IMR-90 (cell line): Measurements from ENCODE around the gene LEP. TPM values are rescaled to one million over a fixed set of nuclear protein-coding genes. Genes with fewer than 3 reads are reported as not detected.

Experiments used
- ATAC-seq: fragments of 200-7000 bp; cut with Tn5 transposase; 2 replicates; pipeline ENCODE4 v1.9.1; 2020; ENCODE audit warnings: low read depth, mild to moderate bottlenecking, moderate library complexity
- BruUV-seq: library from RNA; stranded (reverse); fragments of 400-500 nt; replicated peaks from 2 replicates; lab custom pipeline; 2021; lab: Mats Ljungman, UMichigan
- CTCF ChIA-PET: fragments of 300-600 bp; formaldehyde crosslinking; extraction: SDS; loops from one replicate; lab custom pipeline; 2021; ENCODE audit warnings: antibody characterized with exemption; lab: Yijun Ruan, JAX
- POLR2A ChIA-PET: fragments of 300-600 bp; sonication (Branson Sonifier 250); formaldehyde crosslinking; loops from one replicate; lab custom pipeline; 2022; ENCODE audit warnings: antibody characterized with exemption; ENCODE audit not compliant: unreplicated experiment; lab: Charles Lee
- DNase-seq: peaks from one replicate; pipeline ENCODE4 v3.0.0; 2013
- H2AFZ ChIP-seq: replicated peaks from 2 replicates; pipeline ENCODE3; 2013; ENCODE audit warnings: low read length, mild to moderate bottlenecking; ENCODE audit not compliant: poor library complexity
- H2AK5ac ChIP-seq: 2 replicates; pipeline ENCODE4 v1.6.1; 2013; ENCODE audit warnings: low read depth, low read length, inconsistent platforms
- H2AK9ac ChIP-seq: replicated peaks from 2 replicates; pipeline ENCODE3; 2013; ENCODE audit warnings: mild to moderate bottlenecking, low read depth, low read length, moderate library complexity; ENCODE audit not compliant: poor library complexity
- H2BK120ac ChIP-seq: 2 replicates; pipeline ENCODE4 v1.6.1; 2013; ENCODE audit warnings: low read depth, low read length, inconsistent platforms
- H2BK15ac ChIP-seq: 3 replicates; pipeline ENCODE4 v1.6.1; 2013; ENCODE audit warnings: low read depth, low read length, inconsistent platforms
- H2BK20ac ChIP-seq: 2 replicates; pipeline ENCODE4 v1.6.1; 2013; ENCODE audit warnings: low read depth, mild to moderate bottlenecking, inconsistent platforms, low read length, moderate library complexity
- H2BK5ac ChIP-seq: 2 replicates; pipeline ENCODE4 v1.6.1; 2013; ENCODE audit warnings: mild to moderate bottlenecking, low read depth, low read length, inconsistent platforms; ENCODE audit not compliant: poor library complexity, severe bottlenecking
- H3K14ac ChIP-seq: replicated peaks from 2 replicates; pipeline ENCODE4 v1.6.1; 2013; ENCODE audit warnings: low read depth, low read length, inconsistent platforms
- H3K18ac ChIP-seq: 2 replicates; pipeline ENCODE4 v1.6.1; 2013; ENCODE audit warnings: low read depth, low read length, control low read depth
- H3K23ac ChIP-seq: 2 replicates; pipeline ENCODE4 v1.6.1; 2013; ENCODE audit warnings: low read depth, low read length, inconsistent platforms
- H3K27ac ChIP-seq: 2 replicates; pipeline ENCODE4 v1.5.1; 2013; ENCODE audit warnings: mild to moderate bottlenecking, control low read depth, low read length; ENCODE audit not compliant: insufficient read depth
- H3K27me3 ChIP-seq: 2 replicates; pipeline ENCODE4 v1.6.1; 2013; ENCODE audit warnings: low read length; ENCODE audit not compliant: control insufficient read depth, insufficient read depth
- H3K36me3 ChIP-seq: 2 replicates; pipeline ENCODE4 v1.6.1; 2013; ENCODE audit warnings: low read length, mixed read lengths; ENCODE audit not compliant: control insufficient read depth, insufficient read depth
- H3K4ac ChIP-seq: 2 replicates; pipeline ENCODE4 v1.6.1; 2013; ENCODE audit warnings: low read depth, low read length, inconsistent platforms
- H3K4me1 ChIP-seq: 2 replicates; pipeline ENCODE4 v1.6.1; 2013; ENCODE audit warnings: low read length, mixed read lengths; ENCODE audit not compliant: control insufficient read depth, insufficient read depth
- H3K4me2 ChIP-seq: 2 replicates; pipeline ENCODE4 v1.6.1; 2013; ENCODE audit warnings: low read depth, mild to moderate bottlenecking, control low read depth, low read length, moderate library complexity
- H3K4me3 ChIP-seq: 2 replicates; pipeline ENCODE4 v1.5.1; 2013; ENCODE audit warnings: low read depth, mild to moderate bottlenecking, control low read depth, low read length, moderate library complexity; ENCODE audit not compliant: insufficient read depth
- H3K56ac ChIP-seq: 2 replicates; pipeline ENCODE4 v1.6.1; 2013; ENCODE audit warnings: low read length, inconsistent platforms; ENCODE audit not compliant: insufficient read depth; ENCODE audit errors: extremely low read depth
- H3K79me1 ChIP-seq, 2 experiments: 2 replicates each; pipeline ENCODE4 v1.6.1; 2013; ENCODE audit warnings: low read length in 2 of 2, inconsistent platforms in 1 of 2, low read depth in 1 of 2
- H3K9ac ChIP-seq: 2 replicates; pipeline ENCODE4 v1.6.1; 2013; ENCODE audit warnings: low read depth, low read length, control low read depth
- H3K9me1 ChIP-seq: 2 replicates; pipeline ENCODE4 v1.6.1; 2013; ENCODE audit warnings: low read length, inconsistent platforms; ENCODE audit not compliant: insufficient read depth
- H3K9me3 ChIP-seq: 2 replicates; pipeline ENCODE4 v1.6.1; 2013; ENCODE audit warnings: low read length; ENCODE audit not compliant: control insufficient read depth, insufficient read depth
- H4K20me1 ChIP-seq: 2 replicates; pipeline ENCODE4 v1.6.1; 2013; ENCODE audit warnings: low read length, inconsistent platforms; ENCODE audit not compliant: insufficient read depth
- H4K5ac ChIP-seq: 2 replicates; pipeline ENCODE4 v1.6.1; 2013; ENCODE audit warnings: mild to moderate bottlenecking, low read depth, low read length, control low read depth
- H4K8ac ChIP-seq, 2 experiments: 2 replicates each; pipeline ENCODE4 v1.6.1; 2013; ENCODE audit warnings: low read depth in 2 of 2, low read length in 2 of 2, control low read depth in 1 of 2, inconsistent platforms in 1 of 2
- H4K91ac ChIP-seq: 2 replicates; pipeline ENCODE4 v1.6.1; 2013; ENCODE audit warnings: low read depth, low read length, inconsistent platforms; ENCODE audit not compliant: insufficient read depth
- CHD1 ChIP-seq: IDR thresholded peaks from 2 replicates; pipeline ENCODE4 v1.6.1; 2012; ENCODE audit warnings: low read depth, low read length, improper control_type of control experiment
- CTCF ChIP-seq: conservative IDR thresholded peaks from 2 replicates; pipeline ENCODE4 v1.5.1; 2012; ENCODE audit warnings: mild to moderate bottlenecking, low read depth, low read length, improper control_type of control experiment
- FOS ChIP-seq: fragments of 150-350 bp; IDR thresholded peaks from 2 replicates; pipeline ENCODE4 v1.6.1; 2016; ENCODE audit warnings: low read depth, low read length
- MAFK ChIP-seq: IDR thresholded peaks from 2 replicates; pipeline ENCODE4 v1.6.1; 2012; ENCODE audit warnings: low read depth, low read length, improper control_type of control experiment
- MXI1 ChIP-seq: IDR thresholded peaks from 2 replicates; pipeline ENCODE4 v1.6.1; 2012; ENCODE audit warnings: low read depth, mild to moderate bottlenecking, low read length, moderate library complexity, borderline replicate concordance
- NFE2L2 ChIP-seq: fragments of 150-350 bp; IDR thresholded peaks from 2 replicates; pipeline ENCODE4 v1.6.1; 2016; ENCODE audit warnings: low read depth, mild to moderate bottlenecking, low read length
- POLR2A ChIP-seq: IDR thresholded peaks from 2 replicates; pipeline ENCODE4 v1.6.1; 2012; ENCODE audit warnings: mild to moderate bottlenecking, low read depth, low read length
- RCOR1 ChIP-seq: IDR thresholded peaks from 2 replicates; pipeline ENCODE4 v1.6.1; 2012; ENCODE audit warnings: mild to moderate bottlenecking, low read length, improper control_type of control experiment; ENCODE audit not compliant: insufficient replicate concordance
- WGBS, 2 experiments: methylation state at CpG; one replicate each; pipeline versions ENCODE4 v1.1.5 to v1.1.7; 2013; ENCODE audit warnings: missing lambda C conversion rate in 2 of 2; ENCODE audit not compliant: insufficient read length in 1 of 2; ENCODE audit errors: extremely low coverage in 2 of 2; 5-methylcytosine and 5-hydroxymethylcytosine counted together
- dilution Hi-C: fragments of 300-500 bp; cut with HindIII; formaldehyde crosslinking; loops from one replicate; pipeline ENCODE4 v1.14.3; 2018; ENCODE audit warnings: low sequenced_read_pairs; ENCODE audit not compliant: unreplicated experiment
- in situ Hi-C: fragments of 300-500 bp; cut with MboI; formaldehyde crosslinking; loops from 3 replicates; pipeline ENCODE4 v1.14.3; 2019; ENCODE audit warnings: low sequenced_read_pairs, inconsistent platforms, mixed read lengths
- intact Hi-C: fragments of 100-400 bp; cut with micrococcal nuclease; formaldehyde crosslinking; loops from 2 replicates; pipeline ENCODE4 v1.10.0; 2022
- polyA plus RNA-seq, 3 experiments: library from polyadenylated mRNA; depleted of rRNA; stranded (reverse); fragments of >200 nt; gene quantifications; 2 replicates each; pipeline ENCODE4 v1.2.3, GENCODE V29; 2012; ENCODE audit warnings: low replicate concordance in 1 of 3
- total RNA-seq: library from RNA; depleted of rRNA; stranded (reverse); fragments of >200 nt; gene quantifications from 2 replicates; pipeline ENCODE4 v1.2.3, GENCODE V29; 2012
- TF ChIP-seq, protein P1 (sequence below): fragments of 150-350 bp; IDR thresholded peaks from 2 replicates; pipeline ENCODE4 v1.6.1; 2016; ENCODE audit warnings: low read depth, mild to moderate bottlenecking, low read length, moderate library complexity, borderline replicate concordance

Gene LEP
- total and polyA plus RNA-seq, 2 of the 4 experiments (the other 2 are of a cell fraction) = not detected

GRCh38 chr7:128274246-128274883, 33.3 kb downstream of the LEP start:
- TF ChIP-seq RCOR1 (no peak), NFE2L2 (no peak), MXI1 (no peak), CTCF (no peak), FOS (no peak), POLR2A (no peak), CHD1 (no peak), MAFK (no peak)
- TF ChIP-seq, protein P1, sequence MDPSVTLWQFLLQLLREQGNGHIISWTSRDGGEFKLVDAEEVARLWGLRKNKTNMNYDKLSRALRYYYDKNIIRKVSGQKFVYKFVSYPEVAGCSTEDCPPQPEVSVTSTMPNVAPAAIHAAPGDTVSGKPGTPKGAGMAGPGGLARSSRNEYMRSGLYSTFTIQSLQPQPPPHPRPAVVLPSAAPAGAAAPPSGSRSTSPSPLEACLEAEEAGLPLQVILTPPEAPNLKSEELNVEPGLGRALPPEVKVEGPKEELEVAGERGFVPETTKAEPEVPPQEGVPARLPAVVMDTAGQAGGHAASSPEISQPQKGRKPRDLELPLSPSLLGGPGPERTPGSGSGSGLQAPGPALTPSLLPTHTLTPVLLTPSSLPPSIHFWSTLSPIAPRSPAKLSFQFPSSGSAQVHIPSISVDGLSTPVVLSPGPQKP = no peak
- no peak overlapping the region for H3K4me3 ChIP-seq
- ATAC-seq (no peak), DNase-seq (no peak)
- H3K14ac ChIP-seq = no peak overlapping the region
- H3K56ac ChIP-seq = no peak overlapping the region
- H3K4me1 ChIP-seq = peaks cover 2% of the 10 kb centered on the region; the same call in 1 of the 2 replicates
- no peak overlapping the region for H2BK5ac ChIP-seq
- no peak overlapping the region for H2AK9ac ChIP-seq
- H4K91ac ChIP-seq = no peak overlapping the region
- no peak overlapping the region for H3K4ac ChIP-seq
- no peak overlapping the region for H2AFZ ChIP-seq
- H3K23ac ChIP-seq = no peak overlapping the region
- no peak overlapping the region for H4K5ac ChIP-seq
- no peak overlapping the region for H3K4me2 ChIP-seq
- H3K9me3 ChIP-seq = peaks cover 4% of the 10 kb centered on the region; the same call in 1 of the 2 replicates
- ChIA-PET POLR2A (no interaction called here), CTCF (no interaction called here)
- H3K27ac ChIP-seq = no peak overlapping the region
- in situ Hi-C loops (no loop called here), dilution Hi-C loops (no loop called here), intact Hi-C loops (no loop called here)
- peaks cover 59% of the 10 kb centered on the region for H3K27me3 ChIP-seq
- H2BK15ac ChIP-seq = no peak overlapping the region
- no peak overlapping the region for H2BK20ac ChIP-seq
- no peaks in the 10 kb centered on the region for H4K20me1 ChIP-seq
- H3K9ac ChIP-seq = no peak overlapping the region
- no TSS peak for BruUV-seq
- H2AK5ac ChIP-seq = no peak overlapping the region
- no peak overlapping the region for H2BK120ac ChIP-seq
- WGBS, 2 experiments = 57% methylated on average over 3 of the region's 4 CpGs; no CpG with 5 or more reads in 1 of the 2 experiments
- no peaks in the 10 kb centered on the region for H3K36me3 ChIP-seq
- no peaks in the 10 kb centered on the region for H3K79me1 ChIP-seq
- no peak overlapping the region for H3K18ac ChIP-seq
- H3K9me1 ChIP-seq = no peaks in the 10 kb centered on the region; the same call in 1 of the 2 replicates
- no peak overlapping the region for H4K8ac ChIP-seq
